SKM-1 (cell line): Measurements from ENCODE around the gene MTHFSD.

Source experiments
- DNase-seq: peaks from one replicate; lab custom pipeline; 2025; ENCODE audit not compliant: unreplicated experiment; lab: John Stamatoyannopoulos, UW

MTHFSD gene

GRCh38 chr16:86530251-86531190, 24.5 kb downstream of the MTHFSD start:
- no peak for DNase-seq

DNA sequence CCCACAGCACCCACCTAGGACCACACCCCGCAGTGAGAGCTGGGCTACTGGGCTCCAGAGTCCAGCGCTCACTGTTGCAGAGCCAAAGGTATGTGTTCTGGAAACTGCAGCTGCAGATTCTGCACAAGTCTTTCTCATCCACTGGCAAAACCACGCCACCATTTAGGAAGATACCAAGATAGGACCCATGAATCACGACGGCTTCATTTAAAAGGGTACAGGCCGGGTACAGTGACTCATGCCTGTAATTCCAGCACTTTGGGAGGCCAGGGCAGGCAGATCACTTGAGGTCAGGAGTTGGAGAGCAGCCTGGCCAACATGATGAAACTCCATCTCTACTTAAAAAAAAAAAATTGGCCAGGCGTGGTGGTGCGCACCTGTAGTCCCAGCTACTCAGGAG, 25.9 kb downstream of the MTHFSD start:
- no peak for DNase-seq

DNA sequence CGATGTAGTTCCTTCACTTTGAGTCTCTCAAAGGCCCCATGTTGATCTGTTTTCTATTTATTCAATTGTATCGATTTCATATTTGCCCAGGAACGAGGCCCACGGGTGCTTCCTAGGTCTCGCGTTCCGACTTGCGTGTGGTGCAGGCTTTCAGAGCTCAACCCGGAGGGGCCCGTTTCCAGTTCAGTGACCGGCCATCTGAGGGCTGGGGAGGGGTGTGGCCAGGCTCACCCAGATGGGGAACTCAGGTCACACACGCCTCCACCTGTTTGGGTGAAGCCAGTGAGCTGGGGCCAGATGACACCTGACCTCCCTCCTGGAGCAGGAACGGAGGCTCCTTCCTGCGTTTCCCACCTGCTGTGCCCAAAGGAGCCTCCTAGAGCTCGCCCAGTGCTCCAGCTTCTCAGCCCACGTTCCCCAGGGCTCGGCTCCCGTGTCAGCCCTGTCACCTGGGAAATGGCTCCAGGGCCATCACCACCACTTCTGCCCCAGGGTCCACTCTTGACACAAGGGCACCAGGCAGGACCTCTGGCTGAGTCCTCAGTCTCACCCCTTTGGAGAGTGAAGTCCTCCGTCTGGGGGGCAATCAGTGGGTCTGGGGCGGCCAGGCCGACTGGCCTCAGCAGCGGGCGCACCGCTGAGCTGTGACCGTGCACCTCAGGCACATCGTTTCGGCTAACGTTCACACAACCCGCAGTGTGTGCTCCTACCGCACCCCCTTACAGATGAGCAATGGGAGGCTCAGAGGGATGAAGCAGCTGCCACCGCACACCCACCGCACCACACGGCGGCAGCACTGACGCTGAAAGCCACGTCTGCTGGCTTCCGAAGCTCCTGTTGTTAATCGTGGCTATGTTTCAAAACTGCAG, 26.7 kb downstream of the MTHFSD start:
- no peak for DNase-seq

DNA sequence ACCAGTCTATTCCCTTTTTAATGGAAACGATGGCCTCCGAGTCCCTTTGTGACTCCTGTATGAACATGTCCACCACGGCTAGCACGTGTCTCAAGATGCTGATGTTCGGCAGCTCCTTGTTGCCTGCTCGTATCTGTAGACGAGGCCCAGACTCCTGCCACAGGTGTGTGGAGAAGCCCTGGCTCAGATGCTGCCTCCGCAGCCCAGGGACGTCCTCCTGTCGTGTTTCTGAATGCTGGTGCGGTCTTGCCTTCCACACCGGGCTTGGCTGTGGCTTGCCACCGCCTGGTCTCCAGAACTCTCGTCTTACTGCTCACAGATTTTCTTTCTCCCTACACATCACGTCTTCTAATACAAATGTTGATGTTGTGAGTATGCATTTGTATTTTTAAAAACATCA, 27.7 kb downstream of the MTHFSD start:
- DNase-seq, result no peak

- DNase-seq, result no peak
Measured at GRCh38 chr16:86525696-86526095, 29.3 kb downstream of the MTHFSD start.

DNA sequence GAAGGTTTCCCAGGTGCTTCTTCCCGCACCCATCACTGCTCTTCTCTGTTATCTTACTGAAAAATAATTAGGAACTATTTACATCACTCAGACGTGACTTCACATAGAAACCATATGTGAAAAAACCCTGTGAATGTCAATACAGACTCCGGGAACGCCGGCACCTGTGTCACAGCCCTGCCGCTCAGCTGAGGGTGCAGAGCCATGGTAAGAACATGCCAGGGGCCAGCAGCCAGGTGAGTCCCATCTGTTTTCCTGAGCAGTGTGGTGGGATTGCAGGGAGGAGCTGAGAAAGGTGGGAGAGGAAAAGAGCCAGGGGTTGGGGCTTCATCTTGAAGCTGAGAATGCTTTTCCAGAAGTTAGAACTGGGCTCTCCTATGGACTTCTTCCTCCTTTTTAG, 31.0 kb downstream of the MTHFSD start:
- no peak for DNase-seq

GRCh38 chr16:86523166-86523740, 31.8 kb downstream of the MTHFSD start:
- no peak for DNase-seq

GRCh38 chr16:86522634-86523033, 32.4 kb downstream of the MTHFSD start:
- DNase-seq, result no peak

- no peak for DNase-seq
Measured at GRCh38 chr16:86521236-86522197, 33.5 kb downstream of the MTHFSD start.

GRCh38 chr16:86520317-86521210, 34.5 kb downstream of the MTHFSD start:
- no peak for DNase-seq

DNA sequence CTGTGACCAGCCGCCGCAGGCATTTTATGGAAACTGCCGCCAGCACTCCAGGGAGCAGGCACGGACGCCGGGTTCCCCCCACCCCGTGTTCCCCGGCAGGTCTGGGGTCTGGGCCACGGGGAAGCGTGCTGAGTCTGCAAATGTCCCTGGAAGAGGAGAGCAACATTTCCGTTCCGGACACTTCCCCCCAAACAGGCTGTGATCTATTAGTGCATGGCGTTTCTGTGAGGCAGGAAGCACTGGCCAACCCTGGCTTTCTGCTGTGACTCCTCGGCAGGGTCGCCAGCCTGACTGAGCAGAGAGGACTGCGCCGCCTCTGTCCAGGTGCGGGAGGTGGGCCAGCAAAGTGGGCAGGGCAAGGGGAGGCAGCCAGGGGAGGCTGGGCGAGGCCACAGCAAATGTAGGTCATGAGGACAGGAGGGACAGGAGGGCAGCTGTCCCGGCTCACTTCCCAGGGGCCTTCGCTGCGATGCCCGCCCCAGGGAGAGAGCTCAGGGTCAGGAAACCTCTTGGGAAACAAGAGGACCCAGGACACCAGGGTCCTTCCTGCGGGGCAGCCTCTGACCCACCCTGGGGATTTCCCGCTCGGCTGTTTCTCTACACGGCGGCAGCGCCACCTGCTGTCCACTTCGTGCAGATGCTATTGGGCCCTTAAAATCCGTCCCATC, 35.3 kb downstream of the MTHFSD start:
- no peak for DNase-seq

GRCh38 chr16:86519007-86519648, 35.9 kb downstream of the MTHFSD start:
- DNase-seq, result no peak

DNA sequence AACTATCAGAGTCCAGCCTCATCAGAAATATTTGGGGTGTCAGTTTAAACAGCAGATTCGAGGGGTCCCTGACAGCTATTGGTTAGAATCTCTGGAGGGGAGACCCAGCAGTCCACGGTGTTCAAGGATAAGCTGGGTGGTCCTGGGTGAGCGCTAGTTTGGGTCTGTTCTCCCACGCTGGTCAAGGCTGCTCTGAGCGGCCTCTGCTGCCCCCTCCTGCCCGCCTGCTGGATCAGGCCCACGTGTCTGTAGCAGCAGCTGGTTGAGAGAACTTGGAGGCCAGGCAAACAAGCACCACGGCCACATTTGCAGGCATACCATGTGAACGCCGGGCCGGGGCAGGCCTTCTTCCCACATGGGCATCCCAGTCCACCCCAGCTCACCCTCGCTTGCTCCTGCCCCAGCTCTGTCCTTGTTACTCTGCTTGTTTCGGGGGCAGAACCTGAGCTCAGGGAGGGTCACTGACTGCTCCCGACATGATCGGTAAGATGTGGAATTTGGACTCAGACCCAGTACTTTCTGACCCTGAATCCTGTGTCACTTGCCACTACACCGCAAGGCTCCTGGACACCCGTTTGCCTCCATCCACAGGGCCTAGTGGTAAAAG, 37.3 kb downstream of the MTHFSD start:
- DNase-seq, result no peak

DNA sequence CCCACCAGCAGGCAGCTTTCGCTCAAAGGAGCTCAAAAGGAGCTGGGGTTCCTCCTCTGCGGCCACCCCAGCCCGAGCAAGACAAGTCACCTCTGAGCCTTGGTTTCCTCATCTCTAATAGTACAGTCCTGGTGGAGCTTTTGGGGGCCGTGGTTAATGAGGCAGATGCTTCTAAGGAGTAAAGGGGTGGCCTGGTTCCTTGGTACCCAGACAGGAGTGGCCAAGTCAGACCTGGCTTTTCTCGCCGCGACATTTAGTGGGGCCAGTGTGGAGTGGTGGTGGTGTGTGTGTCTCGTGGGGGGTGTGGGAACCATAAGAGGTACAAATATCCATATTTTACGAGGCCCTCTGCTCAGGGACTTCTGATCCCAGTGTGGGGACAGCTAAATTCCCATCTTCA, 38.0 kb downstream of the MTHFSD start:
- no peak for DNase-seq

DNA sequence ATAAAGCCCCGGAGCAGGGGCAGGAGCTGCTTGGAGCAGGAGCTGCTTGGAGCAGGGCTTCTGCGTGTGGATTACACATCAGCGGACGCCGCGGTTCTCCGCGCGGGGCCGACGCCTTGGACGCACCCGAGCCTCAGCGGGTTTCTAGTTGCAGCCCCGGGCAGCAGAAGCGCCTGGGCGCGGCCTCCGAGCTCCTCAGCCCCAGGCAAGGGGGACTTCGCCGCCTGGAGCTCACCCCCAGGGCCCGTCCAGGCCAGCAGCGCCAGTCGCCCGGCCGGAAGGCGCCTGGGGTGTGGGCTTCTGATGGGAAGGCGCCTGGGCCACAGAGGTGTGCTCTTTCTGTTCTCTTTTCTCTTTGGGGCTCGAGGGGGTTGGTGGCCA, 38.4 kb downstream of the MTHFSD start:
- DNase-seq, result no peak

- DNase-seq, result no peak
Measured at GRCh38 chr16:86515777-86516622, 39.0 kb downstream of the MTHFSD start.

- DNase-seq, result no peak
Measured at GRCh38 chr16:86515413-86515776, 39.6 kb downstream of the MTHFSD start.
